DMS153 treated with DMSO at 0.1 percent for 48 hours (cell line): ENCODE data around the gene PCDH9.
"Not testable (repeated sequence)": the region's sequence is repeated elsewhere in the genome, so short reads cannot be mapped to it uniquely, and the experiment has no call there.

Experiments
- DNase-seq: peaks from one replicate; lab custom pipeline; 2025; ENCODE audit not compliant: unreplicated experiment; lab: John Stamatoyannopoulos, UW

The PCDH9 gene

GRCh38 chr13:66623129-66623820, 606.9 kb downstream of the PCDH9 start:
- DNase-seq, result no peak

GRCh38 chr13:66621906-66622447, 608.2 kb downstream of the PCDH9 start:
- DNase-seq, result not testable (repeated sequence)

DNA sequence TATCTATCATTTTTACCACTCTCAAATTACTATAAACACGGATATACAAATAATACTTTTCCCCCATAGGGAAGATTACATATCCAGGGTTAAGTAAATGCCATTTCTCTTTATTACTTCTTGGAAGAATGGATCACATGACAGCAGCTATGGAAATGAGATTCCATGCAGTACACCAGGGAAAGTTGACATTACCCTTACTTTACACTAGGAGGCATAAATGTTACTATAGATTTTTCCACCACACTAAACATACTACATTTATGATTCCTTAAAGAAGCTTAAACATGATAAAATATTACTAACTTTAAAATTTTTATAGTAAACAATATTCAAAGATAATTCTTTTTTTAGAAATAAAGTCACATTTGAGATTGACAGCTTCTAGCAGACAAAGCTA, 611.4 kb downstream of the PCDH9 start:
- peak; percentile 27 for DNase-seq

DNA sequence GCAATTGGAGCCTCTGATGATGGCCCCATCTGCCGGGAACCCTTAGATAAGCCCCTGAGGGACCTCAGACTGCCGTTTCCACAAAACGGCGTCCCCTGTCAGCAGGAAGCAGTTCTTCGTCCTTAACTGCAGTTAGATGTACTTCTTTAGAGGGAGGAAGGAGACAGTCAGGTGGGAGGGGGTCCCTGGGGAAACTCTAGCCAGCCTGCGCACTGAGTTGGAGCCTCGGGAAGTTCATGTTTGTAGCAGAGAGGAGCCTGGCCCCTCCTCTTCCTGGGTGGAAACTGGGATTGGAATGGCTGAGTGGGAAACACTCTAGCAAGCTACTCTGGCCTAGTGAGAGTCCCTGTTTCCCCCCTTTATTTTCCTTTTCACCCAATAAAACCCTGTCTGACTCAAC, 612.4 kb downstream of the PCDH9 start:
- no peak for DNase-seq

GRCh38 chr13:66612983-66613382, 617.2 kb downstream of the PCDH9 start:
- DNase-seq, result no peak

- no peak for DNase-seq
Measured at GRCh38 chr13:66586489-66586888, 643.6 kb downstream of the PCDH9 start.

DNA sequence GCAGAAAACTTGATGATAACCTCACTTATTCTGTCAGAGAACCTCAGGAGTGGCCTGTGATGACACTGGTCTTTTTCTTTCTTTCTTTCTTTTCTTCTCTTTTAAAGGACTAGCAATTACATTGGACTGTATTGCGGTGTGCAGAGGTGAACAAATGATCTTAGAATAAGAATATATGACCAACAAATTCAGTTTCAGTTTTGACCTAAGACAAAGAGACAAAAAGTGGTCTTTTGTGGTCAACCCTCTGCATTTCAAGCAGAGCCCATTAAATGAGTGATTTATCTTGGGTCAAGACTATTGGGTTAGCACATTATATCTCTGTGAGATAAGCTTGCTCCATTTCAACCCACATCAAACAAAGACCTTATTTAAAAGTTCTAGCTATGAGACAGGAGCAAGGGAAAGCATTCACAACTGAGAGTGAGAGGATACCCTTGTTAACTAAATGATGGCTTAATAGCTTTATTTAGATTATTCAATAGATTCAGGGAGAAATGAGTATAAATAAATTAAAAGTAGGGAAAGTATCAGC, 644.4 kb downstream of the PCDH9 start:
- no peak for DNase-seq

DNA sequence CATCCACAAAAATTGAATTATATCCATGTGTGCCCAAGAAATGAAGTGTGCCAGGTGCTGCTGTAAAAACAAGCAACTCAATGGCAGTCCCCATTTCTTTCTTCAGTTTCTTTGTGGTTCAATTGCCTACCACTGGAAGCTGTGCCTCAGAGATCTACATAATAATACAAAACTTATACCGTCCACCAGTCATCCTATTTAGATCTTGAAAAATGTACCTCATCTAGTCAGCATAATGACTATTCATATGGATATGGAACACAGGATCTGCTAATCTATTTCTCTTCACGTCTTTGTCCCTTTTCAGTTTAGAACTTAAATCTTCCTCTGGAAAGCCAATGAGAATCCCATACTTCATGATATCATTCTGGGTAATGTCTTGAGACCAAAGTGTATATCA, 648.5 kb downstream of the PCDH9 start:
- no peak for DNase-seq

DNA sequence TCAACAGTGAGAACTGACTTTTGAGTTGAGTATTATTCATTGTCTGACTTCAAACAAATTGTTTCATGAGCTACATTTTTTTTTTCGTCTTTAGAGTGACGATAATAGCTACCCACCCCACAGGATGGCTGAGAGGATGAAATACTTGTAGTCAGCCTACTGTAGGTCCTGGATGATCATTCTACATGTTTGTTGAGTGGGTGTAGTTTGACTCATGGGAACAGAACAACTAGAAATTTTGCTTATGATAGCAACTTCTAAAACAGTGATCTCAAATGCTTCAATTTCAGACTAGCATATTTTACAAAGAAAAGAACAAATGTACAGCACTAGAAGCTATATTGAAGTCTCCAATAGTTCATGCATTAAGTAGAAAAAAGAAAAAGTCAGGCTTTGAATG, 651.8 kb downstream of the PCDH9 start:
- DNase-seq, result no peak

- DNase-seq, result no peak
Measured at GRCh38 chr13:66577358-66577757, 652.8 kb downstream of the PCDH9 start.

DNA sequence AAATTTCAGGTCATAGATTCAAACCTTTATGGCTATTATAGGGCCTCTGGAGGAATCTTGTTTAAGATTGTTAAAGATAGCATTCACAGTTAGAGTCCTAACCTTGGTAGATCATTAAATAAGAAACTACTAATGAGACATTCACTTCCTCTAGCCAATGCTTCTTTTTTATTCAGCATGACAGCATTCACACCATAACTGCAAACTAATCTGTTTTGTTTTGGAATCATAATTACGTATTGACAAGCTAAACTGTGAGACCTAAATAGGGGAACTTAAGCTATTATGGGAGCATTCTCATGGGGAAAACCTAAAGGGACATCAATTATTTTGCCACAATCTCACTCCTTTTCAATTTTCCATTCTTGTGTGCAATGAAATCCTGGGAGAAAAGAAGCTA, 653.8 kb downstream of the PCDH9 start:
- no peak for DNase-seq

- no peak for DNase-seq
Measured at GRCh38 chr13:66574606-66575005, 655.5 kb downstream of the PCDH9 start.

- no peak for DNase-seq
Measured at GRCh38 chr13:66567899-66568612, 662.1 kb downstream of the PCDH9 start.

GRCh38 chr13:66565279-66565678, 664.9 kb downstream of the PCDH9 start:
- no peak for DNase-seq

DNA sequence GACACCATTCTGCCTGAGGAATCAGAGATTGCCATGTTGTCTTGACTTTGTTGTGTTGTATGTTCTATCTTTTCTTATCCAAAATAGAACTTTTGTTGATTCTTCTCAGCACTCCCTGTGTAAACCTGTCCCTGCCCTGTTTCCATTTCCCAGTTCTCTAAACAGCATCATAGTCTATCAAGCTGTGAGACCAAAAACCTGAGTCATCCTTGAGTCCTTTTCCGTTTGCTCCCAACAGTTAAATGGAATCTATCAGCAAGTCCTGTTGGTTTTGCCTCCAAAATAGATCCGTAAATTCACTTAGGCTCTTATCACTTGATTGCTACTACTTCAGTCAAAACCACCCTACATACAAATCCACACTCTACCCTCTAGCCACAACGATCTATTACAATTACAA, 667.1 kb downstream of the PCDH9 start:
- DNase-seq, result no peak

DNA sequence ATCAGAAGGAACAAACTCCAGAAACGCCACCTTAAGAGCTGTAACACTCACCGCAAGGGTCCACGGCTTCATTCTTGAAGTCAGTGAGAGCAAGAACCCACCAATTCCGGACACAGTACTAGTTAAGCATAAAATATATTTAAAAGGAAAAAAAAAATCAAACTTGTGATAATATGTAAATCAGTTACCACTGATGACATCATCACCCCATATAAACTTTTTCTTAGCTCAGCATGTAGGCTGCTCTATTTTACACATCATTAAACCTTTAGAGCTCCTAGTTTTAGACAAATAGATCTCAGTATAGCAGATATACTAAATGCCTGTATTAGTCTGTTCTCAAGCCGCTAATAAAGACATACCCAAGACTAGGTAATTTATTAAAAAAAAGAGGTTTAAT, 668.1 kb downstream of the PCDH9 start:
- no peak for DNase-seq

DNA sequence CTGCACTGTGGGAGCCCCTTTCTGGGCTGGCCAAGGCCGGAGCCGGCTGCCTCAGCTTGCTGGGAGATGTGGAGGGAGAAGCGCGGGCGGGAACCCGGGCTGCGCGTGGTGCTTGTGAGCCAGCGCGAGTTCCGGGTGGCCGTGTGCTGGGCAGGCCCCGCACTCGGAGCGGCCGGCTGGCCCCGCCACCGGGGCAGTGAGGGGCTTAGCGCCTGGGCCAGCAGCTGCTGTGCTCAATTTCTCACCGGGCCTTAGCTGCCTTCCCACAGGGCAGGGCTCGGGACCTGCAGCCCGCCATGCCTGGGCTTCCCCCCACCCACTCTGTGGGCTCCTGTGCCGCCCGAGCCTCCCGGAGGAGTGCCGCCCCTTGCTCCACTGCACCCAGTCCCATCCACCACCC, 669.1 kb downstream of the PCDH9 start:
- no peak for DNase-seq

- no peak for DNase-seq
Measured at GRCh38 chr13:66560189-66560588, 669.9 kb downstream of the PCDH9 start.

DNA sequence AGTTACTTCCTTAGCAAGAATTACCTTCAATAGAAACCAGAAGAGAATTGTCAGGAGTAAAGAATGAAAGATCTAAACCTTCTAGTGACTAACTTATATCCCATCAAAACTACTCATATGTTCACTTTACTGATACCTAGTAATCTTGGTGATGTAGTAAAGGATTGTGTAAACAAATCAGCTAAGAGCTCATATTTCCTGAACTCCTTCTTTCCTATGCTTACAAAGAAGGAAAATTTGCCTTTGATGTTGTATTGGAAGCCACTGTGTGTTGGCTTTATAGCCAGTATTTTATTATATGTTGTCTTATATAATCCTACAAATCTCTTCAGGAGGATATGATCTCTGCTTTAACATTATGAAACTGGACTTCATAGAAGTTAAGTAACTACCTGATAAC, 671.0 kb downstream of the PCDH9 start:
- no peak for DNase-seq

DNA sequence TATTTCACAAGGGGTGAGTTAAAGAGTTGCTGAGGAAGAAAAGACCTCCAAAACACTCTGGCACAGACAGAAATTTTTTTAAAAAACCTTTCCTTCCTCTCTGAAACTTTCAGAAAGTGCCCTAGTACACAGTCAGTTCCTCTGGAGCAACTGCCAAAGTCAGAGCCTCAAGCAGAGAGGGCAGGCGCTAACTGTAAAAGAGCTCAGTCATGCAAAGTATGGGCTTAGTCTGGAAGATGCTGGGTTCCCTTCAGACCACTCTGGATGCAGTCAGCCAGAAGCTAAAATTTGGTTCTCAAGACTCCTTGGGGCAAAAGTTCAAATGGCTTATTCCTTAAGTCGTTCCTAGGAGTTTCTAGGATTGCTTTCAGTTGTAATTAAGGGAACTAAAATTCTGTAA, 671.6 kb downstream of the PCDH9 start:
- no peak for DNase-seq

DNA sequence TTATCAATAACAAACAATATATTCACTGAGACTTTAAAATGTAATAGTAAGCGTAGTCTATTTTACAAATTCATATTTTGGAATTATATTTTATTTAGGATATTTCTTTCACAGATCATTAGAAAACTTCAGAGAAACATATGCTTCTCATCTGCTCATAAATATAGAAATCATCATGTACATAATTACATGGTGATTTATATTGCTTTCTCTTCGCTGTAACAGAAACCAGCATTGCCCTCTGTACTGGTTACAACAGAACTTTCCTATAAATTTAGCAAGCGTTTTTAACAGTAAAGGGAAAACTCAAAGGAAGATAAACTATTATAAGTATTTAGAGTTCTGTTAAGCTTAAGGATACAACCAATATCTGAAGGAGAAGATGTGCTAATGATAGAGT, 672.8 kb downstream of the PCDH9 start:
- DNase-seq, result no peak

GRCh38 chr13:66556306-66556705, 673.8 kb downstream of the PCDH9 start:
- no peak for DNase-seq
